OCI-LY1 (cell line): ENCODE measurements around the gene PKD2L2.

ENCODE experiments used
- H2AFZ ChIP-seq: fragments of 200-600 bp; sonication (generic), shearing (Covaris generic); 2 replicates; pipeline ENCODE4 v1.6.0; 2014; ENCODE audit warnings: antibody characterized with exemption, mild to moderate bottlenecking, low read length
- H3F3A ChIP-seq: fragments of 200-600 bp; sonication (generic), shearing (Covaris generic); 2 replicates; pipeline ENCODE4 v1.6.0; 2014; ENCODE audit warnings: mild to moderate bottlenecking, antibody characterized with exemption, low read length, moderate library complexity; ENCODE audit not compliant: insufficient read depth
- H3K27ac ChIP-seq: fragments of 200-600 bp; sonication (generic); 2 replicates; pipeline ENCODE4 v1.5.1; 2014; ENCODE audit warnings: low read length, mixed run types, mild to moderate bottlenecking, low read depth; ENCODE audit not compliant: poor library complexity, severe bottlenecking
- H3K27me3 ChIP-seq: fragments of 200-600 bp; sonication (generic); 2 replicates; pipeline ENCODE4 v1.6.0; 2014; ENCODE audit warnings: antibody characterized with exemption, mild to moderate bottlenecking, low read length, moderate library complexity; ENCODE audit not compliant: insufficient read depth
- H3K36me3 ChIP-seq: fragments of 200-600 bp; sonication (generic); 2 replicates; pipeline ENCODE4 v1.6.1; 2014; ENCODE audit warnings: mild to moderate bottlenecking, antibody characterized with exemption, low read length, moderate library complexity, mixed read lengths; ENCODE audit not compliant: insufficient read depth
- H3K4me1 ChIP-seq: fragments of 200-600 bp; sonication (generic); 2 replicates; pipeline ENCODE4 v1.5.1; 2014; ENCODE audit warnings: mild to moderate bottlenecking, low read length, moderate library complexity; ENCODE audit not compliant: insufficient read depth, severe bottlenecking
- H3K4me2 ChIP-seq: fragments of 200-600 bp; sonication (generic), shearing (Covaris generic); 2 replicates; pipeline ENCODE4 v1.6.1; 2014; ENCODE audit warnings: low read length
- H3K4me3 ChIP-seq: fragments of 200-600 bp; sonication (generic); 2 replicates; pipeline ENCODE4 v1.5.1; 2014; ENCODE audit warnings: low read length, low read depth, mild to moderate bottlenecking, mixed read lengths; ENCODE audit not compliant: poor library complexity, severe bottlenecking
- H3K79me2 ChIP-seq: fragments of 200-600 bp; shearing (Covaris generic); 2 replicates; pipeline ENCODE4 v1.6.1; 2016; ENCODE audit warnings: mixed run types, low read length, mixed read lengths; ENCODE audit not compliant: insufficient read depth
- H3K9ac ChIP-seq: fragments of 200-600 bp; sonication (generic), shearing (Covaris generic); 2 replicates; pipeline ENCODE4 v1.6.1; 2014; ENCODE audit warnings: mild to moderate bottlenecking, low read length, mixed read lengths
- H3K9me2 ChIP-seq: fragments of 200-600 bp; sonication (generic), shearing (Covaris generic); 2 replicates; pipeline ENCODE4 v1.6.1; 2014; ENCODE audit warnings: low read depth, mild to moderate bottlenecking, low read length, mixed read lengths
- H3K9me3 ChIP-seq: fragments of 200-600 bp; shearing (Covaris generic); 2 replicates; pipeline ENCODE4 v1.6.1; 2014; ENCODE audit warnings: low read length, mixed read lengths
- H4K20me1 ChIP-seq: fragments of 200-600 bp; sonication (generic), shearing (Covaris generic); 2 replicates; pipeline ENCODE4 v1.6.0; 2016; ENCODE audit warnings: mild to moderate bottlenecking, low read length; ENCODE audit not compliant: insufficient read depth
- CTCF ChIP-seq: fragments of 200-600 bp; sonication (generic), shearing (Covaris generic); IDR thresholded peaks from 2 replicates; pipeline ENCODE4 v1.5.1; 2017; ENCODE audit warnings: mild to moderate bottlenecking, antibody characterized with exemption, low read length, moderate library complexity, mixed read lengths
- EZH2 ChIP-seq: fragments of 200-600 bp; sonication (generic), shearing (Covaris generic); IDR thresholded peaks from 2 replicates; pipeline ENCODE4 v1.8.0; 2017; ENCODE audit warnings: borderline replicate concordance, mixed run types, mild to moderate bottlenecking, antibody characterized with exemption, low read length, moderate library complexity, mixed read lengths

The PKD2L2 gene

GRCh38 chr5:137856916-137857862 lies 32.1 kb upstream of the PKD2L2 start:
- no peaks in the 10 kb centered on the region for H3K9me2 ChIP-seq
- H3K9ac ChIP-seq, result no peak overlapping the region
- H3K36me3 ChIP-seq, result no peaks in the 10 kb centered on the region
- H3K79me2 ChIP-seq, result no peaks in the 10 kb centered on the region
- no peak for TF ChIP-seq CTCF
- TF ChIP-seq EZH2, result no peak
- no peak overlapping the region for H3K4me3 ChIP-seq
- H3K27ac ChIP-seq, result no peak overlapping the region
- H4K20me1 ChIP-seq, result no peaks in the 10 kb centered on the region
- H3K9me3 ChIP-seq, result no peaks in the 10 kb centered on the region
- no peak overlapping the region for H2AFZ ChIP-seq
- peaks cover 5% of the 10 kb centered on the region for H3K4me1 ChIP-seq
- H3F3A ChIP-seq, result no peaks in the 10 kb centered on the region
- H3K4me2 ChIP-seq, result no peak overlapping the region
- H3K27me3 ChIP-seq, result no peaks in the 10 kb centered on the region

- Histone ChIP-seq H2AFZ (peak overlapping the region; percentile 75; the same call in 1 of the 2 replicates), H3K9me3 (no peaks in the 10 kb centered on the region), H3K79me2 (no peaks in the 10 kb centered on the region), H3K27ac (no peak overlapping the region), H3K4me3 (no peak overlapping the region), H4K20me1 (no peaks in the 10 kb centered on the region), H3K27me3 (no peaks in the 10 kb centered on the region), H3F3A (no peaks in the 10 kb centered on the region), H3K36me3 (no peaks in the 10 kb centered on the region), H3K9me2 (no peaks in the 10 kb centered on the region), H3K9ac (no peak overlapping the region), H3K4me2 (0 out of 2 replicates have a peak overlapping the region, but pooled peaks have one; percentile 21), H3K4me1 (peaks cover 5% of the 10 kb centered on the region)
- no peak for TF ChIP-seq EZH2
- no peak for TF ChIP-seq CTCF
Measured at GRCh38 chr5:137858223-137858916, 30.9 kb upstream of the PKD2L2 start.

GRCh38 chr5:137858954-137859353 lies 30.3 kb upstream of the PKD2L2 start:
- no peak overlapping the region for H2AFZ ChIP-seq

More at GRCh38 chr5:137858954-137859353, 30.3 kb upstream of the PKD2L2 start:
- no peaks in the 10 kb centered on the region for H3K9me3 ChIP-seq
- H3K4me2 ChIP-seq, result no peak overlapping the region
- H3K4me3 ChIP-seq, result no peak overlapping the region
- no peaks in the 10 kb centered on the region for H3K9me2 ChIP-seq
- no peaks in the 10 kb centered on the region for H3K79me2 ChIP-seq
- TF ChIP-seq CTCF (no peak), EZH2 (no peak)
- H3K36me3 ChIP-seq, result no peaks in the 10 kb centered on the region
- peaks cover 5% of the 10 kb centered on the region for H3K4me1 ChIP-seq
- H3K9ac ChIP-seq, result no peak overlapping the region
- no peak overlapping the region for H3K27ac ChIP-seq
- H3F3A ChIP-seq, result no peaks in the 10 kb centered on the region
- no peaks in the 10 kb centered on the region for H4K20me1 ChIP-seq
- no peaks in the 10 kb centered on the region for H3K27me3 ChIP-seq
